ENCODE data around the gene MRPL51.
"Not testable (repeated sequence)": the region's sequence is repeated elsewhere in the genome, so short reads cannot be mapped to it uniquely, and the experiment has no call there.

MRPL51 gene

DNA sequence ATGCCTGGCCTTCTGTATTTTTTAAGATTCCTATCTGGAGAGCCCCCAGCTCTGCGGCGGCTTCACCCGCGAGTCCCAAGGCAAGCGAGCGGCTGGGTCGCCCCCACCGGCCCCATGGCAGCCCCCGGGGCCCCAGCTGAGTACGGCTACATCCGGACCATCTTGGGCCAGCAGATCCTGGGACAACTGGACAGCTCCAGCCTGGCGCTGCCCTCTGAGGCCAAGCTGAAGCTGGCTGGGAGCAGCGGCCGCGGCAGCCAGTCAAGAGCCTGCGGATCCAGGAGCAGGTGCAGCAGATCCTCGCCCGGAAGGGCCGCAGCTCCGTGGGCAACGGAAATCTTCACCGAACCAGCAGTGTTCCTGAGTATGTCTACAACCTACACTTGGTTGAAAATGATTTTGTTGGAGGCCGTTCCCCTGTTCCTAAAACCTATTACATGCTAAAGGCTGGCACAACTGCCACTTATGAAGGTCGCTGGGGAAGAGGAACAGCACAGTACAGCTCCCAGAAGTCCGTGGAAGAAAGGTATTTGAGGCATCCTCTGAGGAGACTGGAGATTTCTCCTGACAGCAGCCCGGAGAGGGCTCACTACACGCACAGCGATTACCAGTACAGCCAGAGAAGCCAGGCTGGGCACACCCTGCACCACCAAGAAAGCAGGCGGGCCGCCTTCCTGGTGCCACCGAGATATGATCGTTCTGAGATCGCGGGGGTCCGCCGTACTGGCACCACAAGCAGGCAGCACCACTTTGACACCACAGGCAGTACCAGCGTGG lies 15.3 kb downstream of the MRPL51 start:
- DNase-seq, result not testable (repeated sequence)

GRCh38 chr12:6476489-6476888 lies 16.6 kb downstream of the MRPL51 start:
- DNase-seq, result no peak

DNA sequence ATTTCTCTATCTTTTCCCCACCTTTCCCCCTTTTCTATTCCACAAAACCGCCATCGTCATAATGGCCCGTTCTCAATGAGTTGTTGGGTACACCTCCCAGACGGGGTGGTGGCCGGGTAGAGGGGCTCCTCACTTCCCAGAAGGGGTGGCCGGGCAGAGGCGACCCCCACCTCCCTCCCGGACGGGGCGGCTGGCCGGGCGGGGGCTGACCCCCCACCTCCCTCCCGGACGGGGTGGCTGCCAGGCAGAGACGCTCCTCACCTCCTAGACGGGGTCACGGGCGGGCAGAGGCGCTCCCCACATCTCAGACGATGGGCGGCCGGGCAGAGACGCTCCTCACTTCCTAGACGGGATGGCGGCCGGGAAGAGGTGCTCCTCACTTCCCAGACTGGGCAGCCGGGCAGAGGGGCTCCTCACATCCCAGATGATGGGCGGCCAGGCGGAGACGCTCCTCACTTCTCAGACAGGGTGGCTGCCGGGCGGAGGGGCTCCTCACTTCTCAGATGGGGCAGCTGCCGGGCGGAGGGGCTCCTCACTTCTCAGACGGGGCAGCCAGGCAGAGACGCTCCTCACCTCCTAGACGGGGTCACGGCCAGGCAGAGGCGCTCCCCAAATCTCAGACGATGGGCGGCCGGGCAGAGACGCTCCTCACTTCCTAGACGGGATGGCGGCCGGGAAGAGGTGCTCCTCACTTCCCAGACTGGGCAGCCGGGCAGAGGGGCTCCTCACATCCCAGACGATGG lies 17.7 kb downstream of the MRPL51 start:
- DNase-seq, result not testable (repeated sequence)

- no peak for DNase-seq
These were observed 20.6 kb downstream of the MRPL51 start for GRCh38 chr12:6472491-6472890.

GRCh38 chr12:6471989-6472360 lies 21.1 kb downstream of the MRPL51 start:
- DNase-seq, result no peak

GRCh38 chr12:6470375-6471163 lies 22.5 kb downstream of the MRPL51 start, which contains the start of gene VAMP1:
Gene VAMP1, minus strand, starts transcription at chr12:6470677. Its CDS starts 146 bp downstream, at chr12:6470531.
- DNase-seq, result peak; percentile 88

DNA sequence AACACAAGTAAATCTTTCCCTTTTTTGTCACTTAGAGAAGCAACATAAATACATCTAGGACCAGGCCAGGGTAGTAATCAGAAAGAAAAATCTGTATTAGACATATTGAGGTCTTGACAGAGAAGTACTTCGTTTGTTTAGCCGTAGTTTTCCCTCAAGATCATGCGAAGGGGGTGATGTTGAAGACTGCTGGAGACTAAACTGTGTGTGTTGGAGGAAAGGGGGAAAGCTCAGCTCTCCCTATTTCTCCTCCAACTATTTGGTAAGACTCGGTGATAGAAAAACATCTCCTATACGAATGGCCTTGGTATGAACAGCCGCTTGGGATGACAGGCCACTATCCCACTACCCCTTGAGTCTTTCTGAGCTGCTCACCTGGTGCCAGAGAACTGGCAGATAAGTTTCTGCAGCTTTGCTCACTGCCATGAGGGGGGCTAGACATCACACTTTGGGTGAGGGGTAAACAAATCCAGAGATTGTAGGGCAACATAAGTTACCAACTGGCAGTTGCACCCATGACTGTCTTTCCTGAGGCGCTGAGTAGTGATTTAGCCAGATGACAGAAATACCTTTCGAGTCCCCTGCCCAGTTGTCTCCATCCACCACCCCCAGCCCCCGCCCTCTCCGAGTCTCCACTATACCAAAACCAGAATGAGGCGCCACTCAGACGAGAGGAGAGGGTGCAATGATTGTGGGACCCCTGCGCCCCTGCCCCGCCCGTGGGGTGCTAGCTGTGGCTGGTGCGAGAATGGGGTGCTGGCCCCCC lies 23.3 kb downstream of the MRPL51 start:
- DNase-seq, result no peak

DNA sequence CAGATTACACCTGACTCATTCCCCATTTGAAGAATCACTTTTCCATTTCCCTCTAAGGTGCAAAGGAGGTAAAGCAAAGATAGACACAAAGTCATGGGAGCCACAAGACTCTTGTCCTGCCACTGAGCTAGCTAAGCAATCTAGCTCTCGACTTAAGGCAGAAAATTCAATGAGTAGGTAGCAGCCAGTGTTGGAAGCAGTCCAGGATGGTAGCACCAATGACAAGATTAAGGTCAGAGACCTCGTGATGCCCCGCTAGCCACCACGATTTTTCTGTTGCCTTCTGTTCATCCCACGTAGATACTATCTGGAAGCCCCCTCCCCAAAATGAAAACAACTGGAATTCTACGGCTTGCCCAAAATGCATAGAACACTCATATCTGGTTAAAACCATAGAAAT lies 24.0 kb downstream of the MRPL51 start:
- no peak for DNase-seq

DNA sequence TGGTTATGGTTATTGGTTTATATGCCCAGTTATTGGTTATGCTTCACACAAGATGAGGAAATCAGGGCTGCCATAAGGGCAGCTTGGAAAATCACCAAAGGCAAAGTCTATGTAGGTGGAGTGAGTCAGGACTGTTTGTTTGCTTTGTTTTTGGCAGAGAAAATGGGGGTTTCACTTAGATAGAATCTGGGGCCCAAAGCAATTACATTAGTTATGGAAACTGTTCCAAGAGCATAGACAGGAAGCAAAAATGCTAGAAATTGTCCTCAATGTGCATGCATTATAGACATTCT lies 24.8 kb downstream of the MRPL51 start:
- DNase-seq, result no peak

GRCh38 chr12:6467571-6468282 lies 25.3 kb downstream of the MRPL51 start:
- DNase-seq, result not testable (repeated sequence)

GRCh38 chr12:6466751-6467150 lies 26.3 kb downstream of the MRPL51 start:
- not testable (repeated sequence) for DNase-seq

DNA sequence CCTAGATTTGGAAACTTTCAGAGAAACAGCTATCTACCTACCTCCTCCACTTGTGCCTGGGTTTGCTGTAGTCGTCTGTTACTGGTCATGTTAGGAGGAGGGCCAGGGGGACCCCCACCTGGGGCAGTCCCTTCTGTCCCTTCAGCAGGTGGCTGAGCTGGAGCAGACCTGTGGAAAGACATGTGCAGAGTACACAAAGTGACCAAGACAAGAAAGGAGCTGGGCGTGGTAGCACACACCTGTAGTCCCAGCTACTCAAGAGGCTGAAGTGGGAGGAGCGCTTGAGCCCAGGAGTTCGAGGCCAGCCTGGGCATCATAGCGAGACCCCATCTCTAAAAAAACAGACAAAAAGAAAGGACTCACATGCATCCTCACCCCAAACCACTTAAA lies 26.9 kb downstream of the MRPL51 start:
- no peak for DNase-seq

DNA sequence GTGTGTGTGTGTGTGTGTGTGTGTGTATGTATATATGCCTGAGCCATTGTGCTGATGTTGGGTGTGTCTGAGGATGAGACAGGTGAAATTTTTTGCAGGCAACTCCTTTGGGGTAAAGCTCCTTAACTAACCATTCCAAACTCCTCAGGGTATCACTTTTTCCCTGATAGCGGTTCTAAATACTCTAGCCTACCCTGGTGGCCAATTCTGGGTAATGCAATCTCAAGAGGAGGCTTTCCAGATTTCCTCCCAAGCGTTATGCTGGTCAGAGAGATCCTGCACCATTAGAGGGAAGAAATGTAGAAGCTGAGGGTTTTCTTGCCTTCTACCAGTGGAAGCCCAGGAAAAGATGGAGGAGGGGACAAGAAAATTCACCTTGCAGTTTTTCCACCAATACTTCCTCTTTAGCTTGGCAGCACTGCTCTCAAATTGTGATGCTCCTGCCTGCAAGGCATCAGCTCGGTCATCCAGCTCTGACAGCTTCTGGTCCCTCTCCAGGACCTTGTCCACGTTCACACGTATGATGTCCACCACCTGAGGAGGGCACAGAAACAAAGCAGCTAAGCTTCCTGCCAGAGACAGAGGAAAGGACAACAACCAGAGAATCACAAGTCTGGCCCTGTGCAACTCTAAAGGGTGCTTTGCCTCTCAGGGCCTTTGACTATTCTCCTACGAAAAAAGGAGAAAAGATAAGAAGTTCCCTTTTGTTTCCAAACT lies 27.4 kb downstream of the MRPL51 start:
- DNase-seq, result peak; percentile 58

DNA sequence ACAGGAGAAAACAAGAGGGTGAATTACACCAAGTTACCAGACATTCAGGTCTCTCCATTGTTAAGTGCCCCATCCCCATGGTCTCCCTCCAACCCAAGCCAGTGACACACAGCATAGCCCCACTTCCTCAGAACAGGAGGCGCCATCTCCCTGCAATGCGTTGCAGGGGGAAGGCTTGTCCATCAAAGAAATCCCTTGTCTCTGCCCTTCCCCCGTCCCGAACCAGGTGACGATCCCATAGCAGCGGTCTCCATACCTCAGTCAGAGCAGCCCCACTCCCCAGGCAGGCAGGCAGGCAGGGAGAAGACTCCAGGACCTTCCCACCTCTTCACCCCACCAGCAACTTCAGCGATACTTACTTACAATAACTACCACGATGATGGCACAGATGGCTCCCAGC lies 28.5 kb downstream of the MRPL51 start:
- no peak for DNase-seq

- no peak for DNase-seq
These were observed 29.2 kb downstream of the MRPL51 start for GRCh38 chr12:6463858-6464257.

DNA sequence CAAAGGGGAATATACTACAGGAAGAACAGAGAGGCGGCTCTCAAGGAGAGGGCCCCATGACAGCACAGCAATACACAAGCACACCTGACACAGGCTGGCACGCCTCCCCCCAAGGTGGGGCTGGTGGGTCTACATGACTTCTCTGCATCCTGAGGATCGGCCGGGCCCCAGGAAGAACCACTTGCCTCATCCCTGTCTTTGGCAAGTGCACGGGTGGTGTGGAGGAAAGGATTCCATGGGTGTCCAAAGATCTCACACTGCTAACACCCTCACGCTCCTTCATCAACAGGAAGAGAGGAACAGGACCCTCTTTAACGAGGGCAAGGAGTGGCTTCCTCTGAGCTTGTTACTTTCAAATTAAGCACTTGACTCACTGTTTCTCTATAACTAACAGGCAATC lies 29.8 kb downstream of the MRPL51 start:
- no peak for DNase-seq

GRCh38 chr12:6462234-6462995 lies 30.6 kb downstream of the MRPL51 start:
- no peak for DNase-seq

DNA sequence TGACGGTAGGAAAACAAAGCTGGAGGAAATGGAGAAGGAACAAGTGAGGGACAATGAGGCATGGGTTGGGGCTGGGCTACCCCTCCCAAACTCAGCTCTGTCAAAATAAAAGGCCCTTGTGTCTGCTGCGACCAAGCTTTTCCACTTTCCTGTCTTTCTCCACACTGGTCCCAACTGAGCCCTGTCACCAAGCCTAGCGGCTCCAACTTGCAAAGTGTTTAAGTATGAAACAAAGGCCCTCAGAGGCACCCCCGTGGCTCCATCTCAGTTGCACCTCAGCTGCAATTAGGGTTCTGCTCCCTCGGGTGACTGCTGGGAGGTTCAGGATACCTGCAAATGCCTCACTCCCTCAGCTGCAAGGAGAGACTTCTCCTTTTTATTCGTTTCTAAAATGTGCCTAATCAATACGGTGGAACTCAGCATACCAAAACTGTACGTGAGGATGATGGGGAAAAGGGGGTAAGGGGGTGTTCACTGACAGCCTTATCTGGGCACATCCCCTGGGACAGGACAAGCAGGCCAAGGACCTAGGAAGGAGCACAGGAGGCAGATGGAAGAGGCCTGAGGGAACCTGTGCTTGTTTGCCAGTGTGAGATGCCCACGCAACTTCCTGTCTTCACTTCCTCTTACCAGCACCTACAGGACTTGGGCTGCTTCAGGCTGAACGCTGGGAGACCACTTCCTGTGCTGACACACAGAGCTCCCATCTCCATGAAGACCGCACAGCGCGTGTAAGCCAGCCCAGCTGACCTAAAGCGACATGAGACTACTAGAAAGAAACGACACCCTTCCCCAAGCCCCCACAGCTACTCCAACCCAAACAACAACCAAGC lies 31.4 kb downstream of the MRPL51 start:
- DNase-seq, result no peak

DNA sequence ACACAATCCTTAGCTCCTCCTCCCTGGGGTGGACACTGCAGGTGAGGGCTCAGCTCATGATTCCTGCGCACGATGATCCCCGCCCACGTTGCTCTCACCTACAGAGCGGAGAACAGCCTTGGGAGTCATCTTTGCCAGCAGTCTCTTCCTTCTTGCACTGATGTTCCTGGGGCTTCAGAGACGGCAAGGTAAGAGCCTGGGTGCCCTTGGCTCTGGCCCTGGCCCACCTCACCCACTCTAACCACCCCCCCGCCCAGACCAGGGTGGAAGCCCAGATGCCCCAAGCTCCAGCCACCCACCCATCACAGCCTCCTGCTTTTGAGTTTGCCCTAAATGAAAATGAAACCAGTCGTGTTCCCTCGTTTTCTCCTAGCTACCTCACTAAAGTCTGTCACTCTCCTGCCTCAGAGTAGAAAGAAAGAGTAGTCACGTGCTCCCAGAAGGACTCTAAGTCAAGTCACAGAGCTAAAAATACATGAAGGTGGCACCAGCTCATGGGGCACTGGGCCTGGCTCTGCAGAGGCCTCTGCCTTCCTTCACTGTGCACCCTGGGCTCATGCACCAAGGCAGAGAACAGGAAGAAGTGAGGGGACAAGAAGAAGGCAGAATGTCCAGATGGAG lies 32.2 kb downstream of the MRPL51 start:
- DNase-seq, result no peak

DNA sequence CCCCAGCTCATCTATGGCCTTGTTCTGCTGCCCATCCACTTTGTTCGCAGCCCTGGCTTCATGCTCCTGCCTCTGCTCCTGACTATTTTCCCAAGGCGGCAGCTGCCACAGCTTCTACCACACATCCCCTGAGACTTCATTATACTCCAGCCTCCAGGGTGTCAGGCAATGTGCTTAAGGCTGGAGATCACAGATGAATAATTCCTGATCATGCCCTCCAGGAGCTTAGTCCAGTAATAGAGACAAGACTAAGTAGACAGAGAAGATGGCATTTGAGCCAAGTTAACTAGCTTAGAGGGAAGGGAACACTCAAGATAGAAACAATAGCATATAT lies 34.1 kb downstream of the MRPL51 start:
- no peak for DNase-seq

All from NCI-H1092 (cell line).